ENCODE results near the gene SPIRE1.
A peak's percentile ranks its signal among the peaks of the same experiment; 100 is the strongest.

SPIRE1 gene

GRCh38 chr18:12397793-12398192 is 260.1 kb downstream of the SPIRE1 start:
- no peaks in the 10 kb centered on the region for H3K9me3 Mint-ChIP-seq
- no peak for DNase-seq
- H3K27me3 Mint-ChIP-seq = peaks cover 61% of the 10 kb centered on the region
- ATAC-seq = no peak
- peak overlapping the region in 1 of 2 donors; percentile 75 for H3K27ac Mint-ChIP-seq
- no peaks in the 10 kb centered on the region for H3K4me1 Mint-ChIP-seq
- H3K4me3 Mint-ChIP-seq = no peak overlapping the region

DNA sequence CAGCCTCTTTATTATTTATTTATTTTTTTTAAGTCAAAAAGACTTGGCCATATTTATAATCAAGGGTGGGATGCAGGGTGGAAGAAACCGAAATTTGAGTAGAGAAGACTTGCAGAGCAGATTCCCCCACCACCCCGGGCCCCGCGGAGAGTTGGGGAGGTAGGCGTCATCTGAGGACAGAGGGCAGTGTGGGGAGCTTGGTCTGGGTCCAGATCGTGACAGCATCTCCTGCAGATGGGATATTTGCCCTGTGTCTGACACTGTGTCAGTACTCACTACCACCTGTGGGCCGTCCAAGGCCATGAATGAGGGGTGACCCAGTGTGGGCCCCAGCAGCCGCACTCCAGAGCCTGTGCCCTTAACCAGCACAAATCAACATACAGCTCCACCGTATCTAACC is 260.7 kb downstream of the SPIRE1 start:
- Mint-ChIP-seq H3K4me1 (no peaks in the 10 kb centered on the region), H3K4me3 (no peak overlapping the region), H3K27me3 (peaks cover 56% of the 10 kb centered on the region), H3K9me3 (no peaks in the 10 kb centered on the region), H3K27ac (no peak overlapping the region)
- peak; percentile 39 for ATAC-seq
- no peak for DNase-seq
